Body of pancreas (tissue), 4 donors: ENCODE data around the gene GTF2B. TPM values are rescaled to one million over a fixed set of nuclear protein-coding genes. Genes with fewer than 3 reads are reported as not detected.
"Not testable (repeated sequence)": the region's sequence is repeated elsewhere in the genome, so short reads cannot be mapped to it uniquely, and the experiment has no call there.

Experiments
- ATAC-seq: fragments of 150-250 bp; one replicate; pipeline ENCODE4 v1.9.1; 2016
- DNase-seq, 4 donors: peaks; one replicate each; pipeline ENCODE4 v3.0.0-alpha.2; 2019
- H3K27ac ChIP-seq, 4 donors: fragments of 200-600 bp; sonication (generic); 1 replicate in 3 of 4; 2 replicates in 1 of 4; pipeline versions ENCODE4 v1.5.1 to v1.6.1; 2016 to 2019; ENCODE audit warnings: mild to moderate bottlenecking in 1 of 4, mixed read lengths in 1 of 4, moderate library complexity in 1 of 4
- H3K27me3 ChIP-seq, 2 donors: fragments of 200-600 bp; sonication (generic); one replicate each; pipeline ENCODE4 v1.6.0; 2016; ENCODE audit warnings: mild to moderate bottlenecking in 1 of 2
- H3K36me3 ChIP-seq, 2 donors: fragments of 200-600 bp; sonication (generic); replicated peaks in 1 of 2; 2 replicates each; pipeline ENCODE4 v1.5.1; 2016; ENCODE audit warnings: low read depth in 2 of 2; ENCODE audit not compliant: insufficient read depth in 1 of 2
- H3K4me1 ChIP-seq: fragments of 200-600 bp; sonication (generic); one replicate; pipeline ENCODE4 v1.6.0; 2016
- H3K4me3 ChIP-seq, 2 donors: fragments of 200-600 bp; sonication (generic); 1 replicate in 1 of 2; 2 replicates in 1 of 2; pipeline ENCODE4 v1.5.1; 2016 to 2019
- H3K9me3 ChIP-seq, 3 donors: fragments of 200-600 bp; sonication (generic); 1 replicate in 2 of 3; 2 replicates in 1 of 3; pipeline ENCODE4 v1.5.1; 2016
- CTCF ChIP-seq, 7 experiments: fragments of 450-650 bp in 4 of 7; fragments of 200-600 bp in 3 of 7; sonication (generic) in 3 of 7; IDR thresholded peaks; one replicate each; pipeline ENCODE4 v1.5.1; 2016 to 2019; ENCODE audit warnings: antibody characterized with exemption in 7 of 7
- POLR2A ChIP-seq, 3 donors: fragments of 450-650 bp; IDR thresholded peaks; one replicate each; pipeline ENCODE4 v1.6.1; 2016; ENCODE audit warnings: antibody characterized with exemption in 3 of 3, mild to moderate bottlenecking in 2 of 3
- WGBS, 2 donors: methylation state at CpG; one replicate each; pipeline ENCODE4 v1.1.5; 2017; 5-methylcytosine and 5-hydroxymethylcytosine counted together
- intact Hi-C: fragments of 100-400 bp; cut with DNase I; formaldehyde crosslinking; loops from one replicate; pipeline ENCODE4 v1.15.1; 2023
- total RNA-seq, 2 donors: library from RNA; depleted of rRNA; stranded (reverse); fragments of >200 nt; gene quantifications; one replicate each; pipeline ENCODE4 v1.1.0, GENCODE V29; 2016

The GTF2B gene
- total RNA-seq = 10 to 100 TPM in 1 of 2 donors, 1 to 10 TPM in 1; 5.9 to 16.9 TPM

GRCh38 chr1:88891318-88891950 lies at the start of gene GTF2B:
Gene GTF2B, minus strand, starts transcription at chr1:88891567. Its CDS starts 68 bp downstream, at chr1:88891499.
- WGBS, 2 donors = 0% methylated on average over 45 to 47 of the region's 47 CpGs
- ATAC-seq (peak; percentile 90), DNase-seq (peak; percentile 90 to 96 (median 93))
- intact Hi-C loops = no loop called here
- TF ChIP-seq CTCF (IDR thresholded peaks at IDR 0.05) (peak in 3 of 7 experiments; percentile 10 to 23 (median 19)), POLR2A (IDR thresholded peaks at IDR 0.05) (peak; percentile 88 to 99 (median 99))
- H3K27me3 ChIP-seq = no peaks in the 10 kb centered on the region
- H3K36me3 ChIP-seq = no peaks in the 10 kb centered on the region
- H3K9me3 ChIP-seq = no peaks in the 10 kb centered on the region
- H3K4me1 ChIP-seq = peaks cover 31% of the 10 kb centered on the region
- peak within 1 kb of the TSS; percentile 89 to 99 (median 94) for H3K27ac ChIP-seq
- H3K4me3 ChIP-seq = peak within 1 kb of the TSS; percentile 56 to 88

- DNase-seq, H3K27ac ChIP-seq, H3K27me3 ChIP-seq, H3K4me3 ChIP-seq, H3K9me3 ChIP-seq, ATAC-seq, H3K4me1 ChIP-seq, intact Hi-C loops: not testable (repeated sequence)
- peaks cover 6 to 14% of the 10 kb centered on the region in 2 donors for H3K36me3 ChIP-seq
- WGBS, 2 donors = 97 to 100% methylated on average over 1 of the region's 1 CpG
These were observed 47.2 kb upstream of the GTF2B start for GRCh38 chr1:88938528-88938927.

GRCh38 chr1:88936760-88937342 lies 45.5 kb upstream of the GTF2B start:
- WGBS, 2 donors = 72 to 73% methylated on average over 4 of the region's 4 CpGs
- no peak overlapping the region for H3K27ac ChIP-seq
- H3K36me3 ChIP-seq = peaks cover 0 to 10% of the 10 kb centered on the region in 2 donors
- no peaks in the 10 kb centered on the region for H3K9me3 ChIP-seq
- H3K4me3 ChIP-seq = no peak overlapping the region
- intact Hi-C loops = no loop called here
- no peaks in the 10 kb centered on the region for H3K27me3 ChIP-seq
- no peaks in the 10 kb centered on the region for H3K4me1 ChIP-seq
- DNase-seq = no peak
- no peak for ATAC-seq
- TF ChIP-seq POLR2A (IDR thresholded peaks at IDR 0.05) = no peak
- no peak for TF ChIP-seq CTCF (IDR thresholded peaks at IDR 0.05)

- H3K4me1 ChIP-seq = no peaks in the 10 kb centered on the region
- no peaks in the 10 kb centered on the region for H3K9me3 ChIP-seq
- no peak overlapping the region for H3K4me3 ChIP-seq
- intact Hi-C loops = no loop called here
- no peak overlapping the region for H3K27ac ChIP-seq
- ATAC-seq = no peak
- no peak for DNase-seq
- no peaks in the 10 kb centered on the region for H3K27me3 ChIP-seq
- H3K36me3 ChIP-seq = peaks cover 0 to 14% of the 10 kb centered on the region in 2 donors
- TF ChIP-seq CTCF (IDR thresholded peaks at IDR 0.05) = peak in 1 of 7 experiments; percentile 1
- TF ChIP-seq POLR2A (IDR thresholded peaks at IDR 0.05) = no peak
These were observed 44.8 kb upstream of the GTF2B start for GRCh38 chr1:88936223-88936523.

GRCh38 chr1:88935522-88936222 lies 44.3 kb upstream of the GTF2B start:
- Histone ChIP-seq H3K9me3 (no peaks in the 10 kb centered on the region), H3K4me1 (no peaks in the 10 kb centered on the region), H3K27me3 (no peaks in the 10 kb centered on the region), H3K36me3 (peaks cover 0 to 10% of the 10 kb centered on the region in 2 donors), H3K27ac (no peak overlapping the region), H3K4me3 (no peak overlapping the region)
- WGBS, 2 donors = 52 to 60% methylated on average over 5 of the region's 5 CpGs
- intact Hi-C loops = no loop called here
- DNase-seq = peak in 1 of 4 donors; percentile 19
- peak; percentile 60 for ATAC-seq
- TF ChIP-seq CTCF (IDR thresholded peaks at IDR 0.05) (peak; percentile 39 to 75 (median 63)), POLR2A (IDR thresholded peaks at IDR 0.05) (no peak)

- ATAC-seq, H3K4me3 ChIP-seq, H3K27ac ChIP-seq, H3K36me3 ChIP-seq, DNase-seq, H3K9me3 ChIP-seq, H3K27me3 ChIP-seq, intact Hi-C loops, H3K4me1 ChIP-seq: not testable (repeated sequence)
- WGBS, 2 donors = 76 to 92% methylated on average over 7 of the region's 7 CpGs
These were observed 38.8 kb upstream of the GTF2B start for GRCh38 chr1:88930176-88930575.
